Measurements from ENCODE around the gene NEK1.

- no peak for TF ChIP-seq CTCF (IDR thresholded peaks at IDR 0.05)
- no peak for TF ChIP-seq ZFX (IDR thresholded peaks at IDR 0.05; ENCODE audit: borderline replicate concordance)
These were observed 17.7 kb downstream of the NEK1 start for GRCh38 chr4:169594560-169595195.
